Activated naive CD4-positive, alpha-beta T cell treated with anti-CD3 and anti-CD28 coated beads for 36 hours (primary cell): ENCODE results near the gene CUTA. TPM values are rescaled to one million over a fixed set of nuclear protein-coding genes. Genes with fewer than 3 reads are reported as not detected.

Experiments used
- CTCF ChIA-PET: fragments of 350-600 bp; sonication (Branson Sonifier 250); formaldehyde crosslinking; loops from one replicate; lab custom pipeline; 2021; ENCODE audit warnings: antibody characterized with exemption; lab: Charles Lee
- DNase-seq: peaks from one replicate; pipeline ENCODE4 v3.0.0-alpha.2; 2020
- H3K27ac Mint-ChIP-seq: one replicate; pipeline ENCODE4 v1.8.0; 2021; ENCODE audit warnings: mild to moderate bottlenecking, mixed read lengths
- H3K27me3 Mint-ChIP-seq: one replicate; pipeline ENCODE4 v1.8.0; 2021; ENCODE audit warnings: low read depth, mixed read lengths
- H3K36me3 Mint-ChIP-seq: one replicate; pipeline ENCODE4 v1.8.0; 2021; ENCODE audit warnings: low read depth, mixed read lengths
- H3K4me1 Mint-ChIP-seq: one replicate; pipeline ENCODE4 v1.8.0; 2021; ENCODE audit warnings: low read depth, mixed read lengths
- H3K4me3 Mint-ChIP-seq: one replicate; pipeline ENCODE4 v1.8.0; 2021; ENCODE audit warnings: mild to moderate bottlenecking, moderate library complexity, mixed read lengths
- H3K9me3 Mint-ChIP-seq: one replicate; pipeline ENCODE4 v1.8.0; 2021; ENCODE audit warnings: mixed read lengths
- intact Hi-C: fragments of 100-400 bp; cut with micrococcal nuclease; formaldehyde crosslinking; loops from one replicate; pipeline ENCODE4 v1.15.1; 2023
- total RNA-seq, 2 experiments: library from RNA; stranded (reverse); gene quantifications; one replicate each; pipeline ENCODE4 v1.2.3, GENCODE V29; 2021

CUTA gene, protein sequence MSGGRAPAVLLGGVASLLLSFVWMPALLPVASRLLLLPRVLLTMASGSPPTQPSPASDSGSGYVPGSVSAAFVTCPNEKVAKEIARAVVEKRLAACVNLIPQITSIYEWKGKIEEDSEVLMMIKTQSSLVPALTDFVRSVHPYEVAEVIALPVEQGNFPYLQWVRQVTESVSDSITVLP
- total RNA-seq: 100 to 1,000 TPM; 163 to 181 TPM

DNA sequence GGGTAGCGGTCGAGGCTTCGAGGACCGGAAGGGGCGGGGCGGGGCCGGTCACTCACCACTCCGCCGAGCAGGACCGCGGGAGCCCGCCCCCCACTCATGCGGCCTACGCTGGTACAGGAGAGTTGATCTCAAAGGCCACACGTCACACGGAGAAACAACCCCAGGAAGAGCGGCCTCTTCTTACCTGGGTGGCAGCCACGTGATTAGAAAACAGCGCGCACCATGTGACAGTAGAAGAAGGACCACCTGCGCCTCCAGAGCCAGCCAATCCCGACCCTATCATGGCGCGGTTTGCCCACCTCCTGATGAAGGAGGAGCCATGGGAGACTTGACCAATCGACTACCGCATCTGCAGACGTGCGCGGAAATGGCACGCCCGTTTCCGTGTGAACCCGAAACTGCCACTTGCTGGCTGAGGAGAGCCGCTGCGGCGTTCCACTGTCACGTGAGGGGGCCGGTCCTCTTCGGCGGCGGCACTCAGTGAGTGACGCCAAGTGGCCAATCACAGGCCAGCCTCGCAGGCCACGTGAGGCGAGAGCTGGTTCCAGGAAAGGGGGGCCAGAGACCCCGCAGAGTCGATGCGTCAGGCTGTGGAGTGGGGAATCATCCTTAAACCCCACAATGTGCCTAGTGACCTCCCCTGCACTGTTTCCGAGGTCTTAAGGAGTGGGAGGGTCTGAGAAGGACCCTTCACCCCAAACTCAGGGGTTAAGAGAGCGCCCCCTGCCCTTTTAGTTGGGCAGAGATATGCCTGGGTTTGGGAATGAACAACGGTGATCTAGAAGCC, at the start of gene CUTA:
Gene CUTA (minus strand): TSS at position 205 of the 787 bp plus-strand sequence. CDS start 107 bp downstream, at position 98.
- intact Hi-C loops: loop anchor here (1.0 to 5.0 kb wide), 14 partner anchors 8 to 819 kb away; partner anchors contain the start of genes BAK1, HMGA1, KIFC1 and PSMB8
- Mint-ChIP-seq H3K4me1 (peaks cover 65% of the 10 kb centered on the region), H3K4me3 (peak within 1 kb of the TSS; percentile 92), H3K9me3 (no peaks in the 10 kb centered on the region), H3K36me3 (peaks cover 22% of the 10 kb centered on the region), H3K27ac (peak within 1 kb of the TSS; percentile 99), H3K27me3 (no peaks in the 10 kb centered on the region)
- DNase-seq: peak; percentile 100
- CTCF ChIA-PET: interaction anchor here (0.7 to 1.9 kb wide), 5 partner anchors 13 to 161 kb away, joined by 3 to 9 read pairs (median 3); no protein-coding TSS in a partner anchor

DNA sequence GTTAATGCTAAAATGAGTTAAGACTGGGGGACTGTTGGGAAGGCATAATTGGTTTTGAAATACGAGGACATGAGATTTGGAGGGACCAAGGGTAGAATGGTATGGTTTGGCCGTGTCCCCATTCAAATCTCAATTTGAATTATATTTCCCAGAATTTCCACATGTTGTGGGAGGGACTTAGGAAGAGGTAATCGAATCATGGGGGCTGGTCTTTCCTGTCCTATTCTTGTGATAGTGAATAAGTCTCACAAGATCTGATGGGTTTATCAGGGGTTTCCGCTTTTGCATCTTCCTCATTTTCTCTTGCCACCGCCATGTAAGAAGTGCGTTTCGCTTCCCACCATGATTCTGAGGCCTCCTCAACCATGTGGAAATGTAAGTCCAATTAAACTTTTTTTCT, 49.2 kb upstream of the CUTA start:
- no peaks in the 10 kb centered on the region for H3K27me3 Mint-ChIP-seq
- H3K4me1 Mint-ChIP-seq: no peaks in the 10 kb centered on the region
- intact Hi-C loops: no loop called here
- no peak overlapping the region for H3K4me3 Mint-ChIP-seq
- CTCF ChIA-PET: no interaction called here
- H3K36me3 Mint-ChIP-seq: no peaks in the 10 kb centered on the region
- no peaks in the 10 kb centered on the region for H3K9me3 Mint-ChIP-seq
- no peak overlapping the region for H3K27ac Mint-ChIP-seq
- DNase-seq: no peak

DNA sequence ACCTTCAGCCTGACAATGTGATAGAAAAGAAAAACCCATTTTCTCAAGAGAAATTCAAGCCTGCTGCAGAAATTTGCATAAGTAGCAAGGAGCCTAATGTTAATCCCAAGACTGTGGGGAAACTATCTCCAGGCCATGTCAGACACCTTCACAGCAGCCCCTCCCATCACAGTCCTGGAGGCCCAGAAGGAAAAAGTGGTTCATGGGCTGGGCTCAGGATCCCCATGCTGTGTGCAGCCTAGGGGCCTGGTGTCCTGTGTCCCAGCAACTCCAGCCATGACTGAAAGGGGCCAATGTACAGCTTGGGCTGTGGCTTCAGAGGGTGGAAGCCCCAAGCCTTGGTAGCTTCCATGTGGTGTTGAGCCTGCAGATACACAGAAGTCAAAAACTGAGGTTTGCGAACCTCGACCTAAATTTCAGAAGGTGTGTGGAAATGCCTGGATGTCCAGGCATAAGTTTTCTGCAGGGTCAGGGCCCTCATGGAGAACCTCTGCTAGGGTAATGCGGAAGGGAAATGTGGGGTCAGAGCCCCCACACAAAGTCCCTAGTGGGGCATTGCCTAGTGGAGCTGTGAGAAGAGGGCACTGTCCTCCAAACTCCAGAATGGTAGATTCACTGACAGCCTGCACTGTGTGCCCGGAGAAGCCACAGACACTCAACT, 48.3 kb upstream of the CUTA start:
- H3K27me3 Mint-ChIP-seq: no peaks in the 10 kb centered on the region
- CTCF ChIA-PET: no interaction called here
- no peak for DNase-seq
- intact Hi-C loops: no loop called here
- H3K4me1 Mint-ChIP-seq: no peaks in the 10 kb centered on the region
- no peaks in the 10 kb centered on the region for H3K9me3 Mint-ChIP-seq
- H3K27ac Mint-ChIP-seq: no peak overlapping the region
- H3K36me3 Mint-ChIP-seq: no peaks in the 10 kb centered on the region
- no peak overlapping the region for H3K4me3 Mint-ChIP-seq

DNA sequence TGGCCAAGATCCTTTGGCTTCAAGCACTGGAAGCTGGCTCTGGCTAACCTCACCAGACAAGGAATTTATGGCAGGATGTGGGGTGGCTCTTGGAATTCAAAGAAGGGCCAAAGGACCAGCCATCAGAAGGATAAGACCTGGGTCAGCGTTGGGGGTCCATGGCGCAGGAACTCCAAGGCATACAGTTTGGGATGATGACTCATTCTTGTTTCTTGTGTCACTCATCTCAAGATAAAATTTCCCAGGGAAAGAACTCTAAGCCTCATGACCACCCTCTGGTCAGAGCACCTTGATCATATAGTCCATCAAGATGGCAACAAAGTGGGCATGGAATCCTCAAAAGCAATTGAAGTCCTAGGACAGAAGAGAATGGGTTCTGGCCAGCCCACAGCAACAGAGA, 41.3 kb upstream of the CUTA start:
- intact Hi-C loops: no loop called here
- no peak overlapping the region for H3K27ac Mint-ChIP-seq
- no peaks in the 10 kb centered on the region for H3K27me3 Mint-ChIP-seq
- H3K9me3 Mint-ChIP-seq: no peaks in the 10 kb centered on the region
- DNase-seq: no peak
- no peak overlapping the region for H3K4me3 Mint-ChIP-seq
- CTCF ChIA-PET: interaction anchor here (1.1 kb wide), 1 partner anchor 18 kb away, joined by 3 read pairs; no protein-coding TSS in a partner anchor
- H3K36me3 Mint-ChIP-seq: peaks cover 19% of the 10 kb centered on the region
- H3K4me1 Mint-ChIP-seq: peaks cover 30% of the 10 kb centered on the region

DNA sequence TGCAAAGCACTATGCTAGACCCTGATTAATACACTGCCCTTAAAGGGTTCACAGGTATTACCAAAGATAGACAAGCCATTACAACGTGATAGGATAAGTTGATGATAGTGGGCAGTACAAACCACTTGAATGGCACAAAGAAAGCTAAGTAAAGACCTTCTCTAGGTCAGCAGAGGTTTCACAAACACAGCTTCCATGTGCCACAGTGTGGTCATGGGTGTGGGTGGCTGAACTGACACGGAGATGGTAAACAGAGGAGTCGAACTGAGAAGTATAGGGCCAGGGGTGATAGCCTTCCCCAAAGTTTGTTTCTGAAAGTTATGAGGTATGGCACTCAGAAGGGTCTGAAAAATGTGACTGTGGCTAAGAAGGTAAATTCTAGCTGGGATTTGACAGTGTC, 40.8 kb upstream of the CUTA start:
- Mint-ChIP-seq H3K9me3 (no peaks in the 10 kb centered on the region), H3K4me3 (no peak overlapping the region), H3K27me3 (no peaks in the 10 kb centered on the region), H3K36me3 (peaks cover 19% of the 10 kb centered on the region), H3K27ac (no peak overlapping the region), H3K4me1 (peaks cover 33% of the 10 kb centered on the region)
- intact Hi-C loops: no loop called here
- DNase-seq: no peak
- CTCF ChIA-PET: interaction anchor here (1.1 kb wide), 1 partner anchor 18 kb away, joined by 3 read pairs; no protein-coding TSS in a partner anchor

DNA sequence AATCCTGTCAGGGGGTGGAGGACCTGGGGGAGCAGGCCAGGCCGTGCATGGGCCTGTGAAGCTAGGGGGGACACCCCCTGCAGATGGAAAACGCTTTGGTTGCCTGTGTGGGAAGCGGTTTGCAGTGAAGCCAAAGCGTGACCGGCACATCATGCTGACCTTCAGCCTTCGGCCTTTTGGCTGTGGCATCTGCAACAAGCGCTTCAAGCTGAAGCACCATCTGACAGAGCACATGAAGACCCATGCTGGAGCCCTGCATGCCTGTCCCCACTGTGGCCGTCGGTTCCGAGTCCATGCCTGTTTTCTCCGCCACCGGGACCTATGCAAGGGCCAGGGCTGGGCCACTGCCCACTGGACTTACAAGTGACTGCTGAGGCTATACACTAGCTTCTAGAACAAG, 38.2 kb upstream of the CUTA start:
- Mint-ChIP-seq H3K4me3 (no peak overlapping the region), H3K9me3 (no peaks in the 10 kb centered on the region), H3K27me3 (no peaks in the 10 kb centered on the region), H3K4me1 (peaks cover 44% of the 10 kb centered on the region), H3K36me3 (peaks cover 19% of the 10 kb centered on the region), H3K27ac (no peak overlapping the region)
- no peak for DNase-seq
- intact Hi-C loops: no loop called here
- CTCF ChIA-PET: no interaction called here

DNA sequence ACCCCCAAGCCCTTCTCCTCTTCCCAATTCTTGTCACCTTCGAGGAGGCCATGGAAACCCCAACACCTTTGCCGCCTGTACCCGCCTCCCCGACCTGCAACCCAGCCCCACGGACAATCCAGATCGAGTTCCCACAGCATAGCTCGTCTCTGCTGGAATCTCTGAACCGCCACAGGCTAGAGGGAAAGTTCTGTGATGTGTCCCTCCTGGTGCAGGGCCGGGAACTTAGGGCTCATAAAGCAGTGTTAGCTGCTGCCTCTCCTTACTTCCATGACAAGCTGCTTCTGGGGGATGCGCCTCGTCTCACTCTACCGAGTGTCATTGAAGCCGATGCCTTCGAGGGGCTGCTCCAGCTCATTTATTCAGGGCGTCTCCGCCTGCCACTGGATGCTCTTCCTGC, 37.1 kb upstream of the CUTA start:
- no peaks in the 10 kb centered on the region for H3K9me3 Mint-ChIP-seq
- H3K27me3 Mint-ChIP-seq: no peaks in the 10 kb centered on the region
- CTCF ChIA-PET: interaction anchor here (0.6 to 1.1 kb wide), 4 partner anchors 57 to 178 kb away, joined by 3 to 4 read pairs (median 3); partner anchors contain the start of genes B3GALT4 and KIFC1
- no peak for DNase-seq
- peaks cover 19% of the 10 kb centered on the region for H3K36me3 Mint-ChIP-seq
- peak overlapping the region; percentile 87 for H3K4me3 Mint-ChIP-seq
- intact Hi-C loops: no loop called here
- H3K27ac Mint-ChIP-seq: peak overlapping the region; percentile 85
- peaks cover 47% of the 10 kb centered on the region for H3K4me1 Mint-ChIP-seq

DNA sequence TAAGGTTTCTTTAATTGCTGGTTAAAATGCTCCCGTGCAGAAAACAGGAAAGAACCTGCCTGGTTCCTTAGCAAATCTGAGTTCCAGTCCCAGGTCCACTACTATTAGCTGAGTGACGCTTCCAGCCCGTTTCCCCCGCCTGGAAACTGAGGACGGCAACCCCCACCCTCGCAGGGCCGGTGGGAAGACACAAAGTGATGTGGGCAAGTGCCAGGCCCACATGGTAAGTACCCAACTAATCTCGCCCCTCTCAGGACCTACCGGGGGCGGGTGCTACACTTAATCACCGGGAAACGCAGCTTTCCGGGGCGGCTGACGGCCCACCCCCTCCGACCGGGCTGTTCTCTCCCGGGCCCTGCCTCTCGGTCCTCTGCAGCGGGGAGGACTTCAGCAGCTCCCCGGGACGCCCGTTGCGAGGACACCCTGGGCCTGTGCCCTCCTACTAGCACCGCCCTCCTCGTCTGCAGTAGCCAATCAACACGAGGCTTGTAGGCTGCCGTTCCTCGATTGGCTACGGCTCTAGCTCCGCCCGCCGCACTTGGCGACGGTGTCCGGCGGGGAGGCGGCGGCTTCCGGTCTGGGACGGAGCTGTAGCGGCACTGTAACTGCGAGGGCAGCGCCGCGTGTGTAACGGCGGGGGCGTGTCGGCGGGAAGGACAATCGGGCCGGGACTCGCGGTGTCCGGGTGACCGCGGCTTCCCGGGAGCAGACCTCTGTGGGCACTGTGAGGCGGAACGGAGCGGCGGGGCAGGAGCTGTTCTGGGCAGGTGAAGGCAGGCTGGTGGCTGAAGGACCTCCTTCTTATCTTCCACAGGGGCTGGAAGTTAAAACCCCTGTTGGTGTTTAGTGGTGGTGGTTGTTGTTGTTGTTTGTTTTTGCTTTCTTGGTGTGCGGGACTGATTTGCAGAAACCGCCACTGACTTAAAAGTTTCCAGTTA, 36.4 kb upstream of the CUTA start, which contains the start of gene ZBTB9:
Gene ZBTB9 (plus strand): TSS at position 568 of the 938 bp plus-strand sequence. CDS start 525 bp downstream, outside the sequence.
- DNase-seq: peak; percentile 96
- CTCF ChIA-PET: interaction anchor here (0.6 to 1.1 kb wide), 5 partner anchors 28 to 246 kb away, joined by 3 to 4 read pairs (median 3); partner anchors contain the start of gene B3GALT4
- Mint-ChIP-seq H3K4me1 (peaks cover 47% of the 10 kb centered on the region), H3K27ac (peak within 1 kb of the TSS; percentile 85), H3K36me3 (peaks cover 19% of the 10 kb centered on the region), H3K4me3 (peak within 1 kb of the TSS; percentile 87), H3K27me3 (no peaks in the 10 kb centered on the region), H3K9me3 (no peaks in the 10 kb centered on the region)
- intact Hi-C loops: loop anchor here (1.0 kb wide), 5 partner anchors 23 to 117 kb away; partner anchors contain the start of genes CUTA and KIFC1

DNA sequence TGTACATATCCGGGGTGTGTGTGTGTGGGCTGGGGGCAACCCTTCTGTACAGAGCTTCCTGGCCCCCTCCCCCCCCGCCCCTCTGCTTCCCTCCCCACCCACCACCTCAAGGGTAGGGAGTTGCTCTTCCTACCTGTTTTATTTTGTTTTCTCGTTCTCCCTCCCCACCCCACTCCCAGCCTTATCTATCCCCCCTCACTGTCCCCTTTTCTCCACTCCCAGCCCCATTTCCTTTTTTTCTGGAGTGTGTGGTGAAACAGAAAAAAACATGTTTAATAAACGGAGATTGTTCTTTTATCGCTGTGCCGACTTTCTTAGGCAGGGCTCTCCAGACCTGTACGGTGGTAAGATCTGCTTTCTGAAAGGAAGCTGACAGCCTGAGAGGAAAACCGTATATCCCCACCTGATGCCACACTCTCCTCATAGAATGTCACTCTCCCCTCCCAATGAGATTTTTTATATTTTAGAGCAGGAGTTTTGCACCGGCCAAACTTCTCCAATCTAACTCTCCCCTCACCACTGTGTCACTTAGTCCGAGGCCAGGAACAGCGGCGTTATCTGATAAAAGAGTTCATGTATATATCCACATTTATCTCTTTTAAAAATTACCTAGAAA, 35.6 kb upstream of the CUTA start:
- no peaks in the 10 kb centered on the region for H3K27me3 Mint-ChIP-seq
- H3K27ac Mint-ChIP-seq: peak overlapping the region; percentile 85
- intact Hi-C loops: loop anchor here (1.0 kb wide), 5 partner anchors 22 to 118 kb away; partner anchors contain the start of genes CUTA and KIFC1
- H3K4me3 Mint-ChIP-seq: peak overlapping the region; percentile 87
- peaks cover 47% of the 10 kb centered on the region for H3K4me1 Mint-ChIP-seq
- H3K9me3 Mint-ChIP-seq: no peaks in the 10 kb centered on the region
- CTCF ChIA-PET: interaction anchor here (1.1 kb wide), 1 partner anchor 247 kb away, joined by 4 read pairs; no protein-coding TSS in a partner anchor
- peaks cover 19% of the 10 kb centered on the region for H3K36me3 Mint-ChIP-seq
- DNase-seq: no peak

DNA sequence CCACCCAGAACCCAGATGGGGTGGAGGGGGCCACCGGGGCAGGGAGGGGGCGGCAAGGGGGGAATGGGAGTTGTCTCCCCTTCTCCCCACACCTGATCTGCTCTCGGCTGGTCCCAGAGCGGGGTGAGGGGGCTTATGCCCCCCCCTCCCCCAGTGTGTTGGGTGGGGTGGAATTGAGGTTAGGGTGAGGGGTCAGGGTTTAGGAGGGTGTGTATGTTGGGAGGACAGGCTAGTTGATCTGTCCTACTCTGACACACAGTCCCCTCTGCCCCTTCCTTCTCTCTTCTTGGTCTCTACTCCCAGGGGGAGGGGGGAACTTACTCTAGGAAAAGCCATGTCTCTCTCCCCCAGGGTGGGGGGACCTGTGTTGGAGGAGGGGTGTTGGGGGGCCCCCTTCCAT, 34.6 kb upstream of the CUTA start:
- CTCF ChIA-PET: no interaction called here
- Mint-ChIP-seq H3K36me3 (peaks cover 23% of the 10 kb centered on the region), H3K27me3 (no peaks in the 10 kb centered on the region), H3K4me3 (no peak overlapping the region), H3K9me3 (no peaks in the 10 kb centered on the region), H3K4me1 (peaks cover 47% of the 10 kb centered on the region), H3K27ac (no peak overlapping the region)
- intact Hi-C loops: no loop called here
- no peak for DNase-seq

DNA sequence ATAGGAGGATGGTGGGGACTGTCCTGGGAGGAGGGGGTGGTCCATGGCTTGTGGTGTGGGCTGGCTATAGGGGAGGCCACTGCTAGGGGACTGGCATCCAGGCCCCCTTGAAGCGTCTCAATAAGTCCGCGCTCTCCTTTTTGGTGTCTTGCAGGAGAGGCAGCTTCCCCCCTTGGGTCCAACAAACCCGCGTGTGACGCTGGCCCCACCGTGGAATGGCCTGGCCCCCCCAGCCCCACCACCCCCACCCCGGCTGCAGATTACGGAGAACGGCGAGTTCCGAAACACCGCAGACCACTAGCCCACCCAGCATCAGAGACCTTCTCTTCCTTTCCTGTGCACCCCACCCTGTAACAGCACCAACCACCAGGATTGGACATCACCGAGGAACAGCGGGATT, 33.7 kb upstream of the CUTA start:
- DNase-seq: no peak
- CTCF ChIA-PET: no interaction called here
- no peak overlapping the region for H3K4me3 Mint-ChIP-seq
- peaks cover 38% of the 10 kb centered on the region for H3K4me1 Mint-ChIP-seq
- intact Hi-C loops: no loop called here
- H3K27ac Mint-ChIP-seq: no peak overlapping the region
- peaks cover 19% of the 10 kb centered on the region for H3K36me3 Mint-ChIP-seq
- no peaks in the 10 kb centered on the region for H3K9me3 Mint-ChIP-seq
- no peaks in the 10 kb centered on the region for H3K27me3 Mint-ChIP-seq
